ENCODE measurements around the gene ARHGAP15. TPM values are rescaled to one million over a fixed set of nuclear protein-coding genes. Genes with fewer than 3 reads are reported as not detected.

The ARHGAP15 gene
- total RNA-seq, 2 donors from 2014 or later, result 0.86 TPM; not detected in 1

GRCh38 chr2:143354050-143354750 lies 225.0 kb downstream of the ARHGAP15 start:
- no peak for TF ChIP-seq CTCF (conservative IDR thresholded peaks at IDR 0.05)
- 84 to 95% methylated on average over 6 to 13 of the region's 13 CpGs for WGBS, 2 experiments (ENCODE audit: insufficient coverage in 1 of 2, insufficient read length in 1 of 2)
- H3K36me3 Mint-ChIP-seq (ENCODE audit: low read depth), result no peaks in the 10 kb centered on the region
- Histone ChIP-seq H3K9ac (ENCODE audit: extremely low read depth, low read length, poor library complexity, severe bottlenecking) (no peak overlapping the region), H3K27me3 (ENCODE audit: control insufficient read depth, insufficient read depth, low read length, poor library complexity, severe bottlenecking) (no peaks in the 10 kb centered on the region), H3K4me3 (ENCODE audit: low read length) (no peak overlapping the region), H3K9me3 (ENCODE audit: control insufficient read depth, low read length) (no peaks in the 10 kb centered on the region), H3K36me3 (ENCODE audit: control insufficient read depth, insufficient read depth, low read length) (no peaks in the 10 kb centered on the region), H3K4me1 (ENCODE audit: control insufficient read depth, insufficient read depth, low read length) (no peaks in the 10 kb centered on the region), H3K27ac (ENCODE audit: low read depth, low read length) (no peak overlapping the region)
- no peak for DNase-seq
- H3K4me1 Mint-ChIP-seq, result no peaks in the 10 kb centered on the region
- no peak overlapping the region for H3K27ac Mint-ChIP-seq
- H3K27me3 Mint-ChIP-seq (ENCODE audit: insufficient read depth), result no peaks in the 10 kb centered on the region
- H3K4me3 Mint-ChIP-seq, result no peak overlapping the region
- no peaks in the 10 kb centered on the region for H3K9me3 Mint-ChIP-seq

GRCh38 chr2:143355870-143356269 lies 226.7 kb downstream of the ARHGAP15 start:
- no peaks in the 10 kb centered on the region for H3K9me3 Mint-ChIP-seq
- DNase-seq, result no peak
- H3K36me3 Mint-ChIP-seq (ENCODE audit: low read depth), result no peaks in the 10 kb centered on the region
- 84 to 88% methylated on average over 4 to 6 of the region's 6 CpGs for WGBS, 2 experiments (ENCODE audit: insufficient coverage in 1 of 2, insufficient read length in 1 of 2)
- H3K4me1 Mint-ChIP-seq, result no peaks in the 10 kb centered on the region
- no peak overlapping the region for H3K4me3 Mint-ChIP-seq
- H3K27me3 Mint-ChIP-seq (ENCODE audit: insufficient read depth), result no peaks in the 10 kb centered on the region
- Histone ChIP-seq H3K27ac (ENCODE audit: low read depth, low read length) (no peak overlapping the region), H3K4me1 (ENCODE audit: control insufficient read depth, insufficient read depth, low read length) (no peaks in the 10 kb centered on the region), H3K27me3 (ENCODE audit: control insufficient read depth, insufficient read depth, low read length, poor library complexity, severe bottlenecking) (no peaks in the 10 kb centered on the region), H3K9me3 (ENCODE audit: control insufficient read depth, low read length) (no peaks in the 10 kb centered on the region), H3K9ac (ENCODE audit: extremely low read depth, low read length, poor library complexity, severe bottlenecking) (no peak overlapping the region), H3K4me3 (ENCODE audit: low read length) (no peak overlapping the region), H3K36me3 (ENCODE audit: control insufficient read depth, insufficient read depth, low read length) (no peaks in the 10 kb centered on the region)
- H3K27ac Mint-ChIP-seq, result no peak overlapping the region
- no peak for TF ChIP-seq CTCF (conservative IDR thresholded peaks at IDR 0.05)

GRCh38 chr2:143356336-143356735 lies 227.1 kb downstream of the ARHGAP15 start:
- Mint-ChIP-seq H3K27me3 (ENCODE audit: insufficient read depth) (no peaks in the 10 kb centered on the region), H3K9me3 (no peaks in the 10 kb centered on the region), H3K4me3 (no peak overlapping the region), H3K36me3 (ENCODE audit: low read depth) (no peaks in the 10 kb centered on the region), H3K27ac (no peak overlapping the region), H3K4me1 (no peaks in the 10 kb centered on the region)
- no peak for TF ChIP-seq CTCF (conservative IDR thresholded peaks at IDR 0.05)
- Histone ChIP-seq H3K27me3 (ENCODE audit: control insufficient read depth, insufficient read depth, low read length, poor library complexity, severe bottlenecking) (no peaks in the 10 kb centered on the region), H3K27ac (ENCODE audit: low read depth, low read length) (no peak overlapping the region), H3K9ac (ENCODE audit: extremely low read depth, low read length, poor library complexity, severe bottlenecking) (no peak overlapping the region), H3K4me3 (ENCODE audit: low read length) (no peak overlapping the region), H3K36me3 (ENCODE audit: control insufficient read depth, insufficient read depth, low read length) (no peaks in the 10 kb centered on the region), H3K4me1 (ENCODE audit: control insufficient read depth, insufficient read depth, low read length) (no peaks in the 10 kb centered on the region), H3K9me3 (ENCODE audit: control insufficient read depth, low read length) (no peaks in the 10 kb centered on the region)
- WGBS, 2 experiments (ENCODE audit: insufficient coverage in 1 of 2, insufficient read length in 1 of 2), result 80% methylated on average over 1 of the region's 3 CpGs; no CpG with 5 or more reads in 1 of the 2 experiments
- DNase-seq, result no peak
